ENCODE measurements around the gene UVRAG.
A peak's percentile ranks its signal among the peaks of the same experiment; 100 is the strongest.

UVRAG gene

DNA sequence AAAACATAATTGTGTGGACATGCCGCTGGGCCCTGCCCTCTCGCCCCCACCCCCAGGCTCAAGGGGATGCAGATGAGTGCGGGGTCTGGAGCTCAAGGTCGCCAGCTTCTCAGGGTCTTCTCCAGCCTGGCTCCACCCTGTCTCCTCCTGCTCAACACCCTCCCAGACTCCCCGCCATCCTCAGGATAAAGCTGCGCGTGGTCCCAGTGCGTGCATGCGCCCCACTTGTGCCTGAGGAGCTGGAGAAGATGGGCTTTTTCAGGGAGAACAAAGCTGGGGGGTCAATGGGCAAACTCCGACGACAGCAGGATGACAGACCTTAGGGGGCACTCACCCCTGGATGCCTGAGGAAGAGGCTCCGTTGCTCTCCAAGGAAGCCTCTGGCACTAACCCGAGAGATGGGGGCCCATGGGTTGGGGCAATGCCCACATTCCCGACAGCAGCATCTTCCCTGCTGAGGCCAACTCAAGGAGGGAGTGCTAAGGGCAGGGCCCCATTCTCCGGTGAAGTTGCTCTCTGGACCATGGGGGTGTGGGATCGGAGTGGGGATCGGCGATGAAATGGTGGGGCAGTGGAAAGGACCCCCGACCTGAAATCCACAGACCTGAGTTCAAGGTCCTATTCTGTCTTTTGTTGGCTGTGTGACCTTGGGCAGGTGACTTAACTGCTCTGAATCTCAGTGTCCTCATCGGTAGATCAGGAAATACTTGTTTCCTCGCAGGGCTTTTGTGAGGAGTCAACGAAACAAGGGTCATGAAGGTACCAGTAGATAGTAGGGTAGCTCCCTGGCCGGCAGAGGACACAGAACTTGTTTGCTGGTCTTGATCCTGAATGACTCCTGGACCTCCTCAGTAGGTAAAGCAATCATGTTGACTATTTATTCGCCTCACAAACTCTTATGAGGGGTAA, 343.6 kb downstream of the UVRAG start:
- DNase-seq, result no peak

GRCh38 chr11:76159303-76159937, 344.4 kb downstream of the UVRAG start:
- DNase-seq, result no peak

DNA sequence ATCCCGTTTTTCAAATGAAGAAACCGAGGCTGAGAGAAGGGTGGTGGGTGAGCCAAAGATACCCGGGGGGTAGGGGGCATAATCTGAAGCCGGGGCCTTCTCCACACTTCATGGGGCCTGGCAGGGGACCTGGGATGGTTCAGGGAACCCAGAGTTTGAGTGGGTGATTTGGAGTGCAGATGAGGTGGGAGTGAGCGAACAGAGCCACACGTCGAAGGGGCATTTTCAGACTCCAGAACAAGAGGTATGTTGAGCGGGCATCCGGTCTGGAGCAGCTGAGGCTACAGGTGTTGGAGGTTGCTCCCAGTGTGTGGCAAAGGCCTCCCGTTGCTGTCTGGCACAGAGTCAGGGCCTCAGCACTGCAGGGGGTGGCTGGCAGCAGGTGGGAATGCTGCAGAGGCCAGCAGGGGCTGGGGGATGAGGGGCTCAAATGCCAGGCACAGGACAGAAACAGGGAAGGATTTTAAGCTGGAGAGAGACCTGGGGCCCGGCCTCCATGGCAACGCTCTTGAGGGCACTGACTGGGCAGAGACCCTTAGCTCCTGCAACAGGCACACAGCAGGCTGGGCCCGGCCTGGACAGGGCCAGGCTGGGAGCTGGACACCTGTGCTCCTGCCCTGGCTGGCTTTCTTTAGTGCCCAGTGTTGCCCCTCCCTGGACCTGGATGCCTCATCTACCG, 345.1 kb downstream of the UVRAG start:
- DNase-seq, result no peak

GRCh38 chr11:76160856-76161255, 345.8 kb downstream of the UVRAG start:
- DNase-seq, result no peak

DNA sequence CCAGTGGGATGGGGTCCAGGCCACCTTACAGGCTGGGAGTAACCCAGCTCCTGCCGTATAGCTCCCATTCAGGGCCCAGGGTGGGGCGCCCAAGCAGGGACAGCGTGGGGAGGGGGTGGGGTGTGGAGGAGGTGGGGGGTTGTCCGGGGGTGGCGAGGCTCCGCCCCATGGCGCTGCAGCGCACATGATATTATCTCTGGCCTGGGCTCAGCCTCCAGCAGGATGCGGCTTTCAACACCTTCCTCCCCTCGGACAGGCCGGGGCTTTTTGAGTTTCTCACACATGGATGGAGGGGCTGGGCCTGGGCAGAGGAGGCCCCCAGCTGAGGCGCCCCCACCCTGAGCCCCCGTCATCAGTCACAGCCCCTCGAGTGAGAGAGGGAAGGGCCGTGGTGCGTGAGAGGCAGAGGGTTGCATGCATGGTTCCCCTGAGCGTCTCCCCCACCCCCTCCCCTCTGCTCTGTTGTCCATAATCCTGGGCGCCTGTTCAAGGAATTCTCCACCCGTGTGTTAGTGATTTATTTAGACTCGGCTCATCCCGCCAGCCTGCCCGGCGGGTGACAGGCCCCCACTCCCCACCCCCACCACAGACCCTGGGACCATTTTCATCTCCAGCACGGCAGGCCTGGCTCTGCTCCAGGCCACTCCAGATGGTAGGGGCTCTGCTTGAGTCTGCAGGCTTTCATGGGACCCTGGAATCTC, 346.4 kb downstream of the UVRAG start:
- DNase-seq, result no peak

GRCh38 chr11:76162336-76163288, 347.6 kb downstream of the UVRAG start:
- DNase-seq, result no peak

DNA sequence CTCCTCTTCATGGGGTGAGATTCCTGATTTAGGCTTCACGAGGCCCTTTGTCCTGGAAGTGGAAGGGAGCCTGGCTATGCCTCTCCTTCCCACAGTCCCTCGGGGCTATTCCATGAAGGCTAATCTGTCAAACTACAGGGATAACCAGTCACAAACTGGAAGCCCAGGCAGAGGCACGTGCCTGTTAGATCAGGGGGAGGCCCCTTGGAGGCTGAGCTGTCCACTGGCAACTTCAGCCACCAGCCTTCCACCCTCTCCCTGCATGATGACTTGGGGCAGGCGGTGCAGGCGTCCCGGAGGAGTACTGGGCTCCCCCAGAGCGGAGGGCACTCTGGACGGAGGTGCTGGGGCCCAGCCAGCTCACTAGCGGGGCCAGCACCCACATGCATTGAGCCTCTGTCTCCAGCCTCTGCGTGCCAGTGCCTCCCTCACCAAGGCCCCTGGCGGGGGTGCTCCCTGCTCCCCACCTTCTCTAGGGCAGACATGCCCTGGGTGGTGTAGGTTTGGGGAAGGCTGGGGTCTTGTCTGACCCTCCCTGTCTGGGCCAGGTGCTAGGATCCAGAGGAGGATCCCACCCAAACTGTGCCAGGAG, 348.4 kb downstream of the UVRAG start:
- no peak for DNase-seq

GRCh38 chr11:76164081-76164480, 349.1 kb downstream of the UVRAG start:
- DNase-seq, result no peak

GRCh38 chr11:76164861-76165751, 350.1 kb downstream of the UVRAG start:
- no peak for DNase-seq

DNA sequence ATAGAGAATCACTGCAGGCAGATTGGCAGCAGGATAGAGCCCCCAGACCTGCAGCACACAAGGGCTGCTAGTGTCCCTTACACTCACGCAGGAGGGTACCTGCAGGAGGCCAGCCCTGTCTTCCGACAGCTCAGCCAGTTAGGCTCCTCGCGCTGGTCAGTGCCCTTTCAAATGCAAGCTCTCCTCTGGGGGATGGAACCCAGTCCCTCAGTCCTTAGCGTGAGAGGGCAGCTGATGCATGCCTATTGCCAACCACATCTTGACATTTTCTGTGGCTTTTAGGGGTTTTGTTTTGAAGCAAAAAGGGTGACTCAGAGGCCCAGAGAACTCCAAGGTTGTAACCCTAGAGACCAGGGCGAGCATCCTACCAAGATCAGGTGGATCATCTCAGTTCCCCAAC, 351.3 kb downstream of the UVRAG start:
- DNase-seq, result no peak

DNA sequence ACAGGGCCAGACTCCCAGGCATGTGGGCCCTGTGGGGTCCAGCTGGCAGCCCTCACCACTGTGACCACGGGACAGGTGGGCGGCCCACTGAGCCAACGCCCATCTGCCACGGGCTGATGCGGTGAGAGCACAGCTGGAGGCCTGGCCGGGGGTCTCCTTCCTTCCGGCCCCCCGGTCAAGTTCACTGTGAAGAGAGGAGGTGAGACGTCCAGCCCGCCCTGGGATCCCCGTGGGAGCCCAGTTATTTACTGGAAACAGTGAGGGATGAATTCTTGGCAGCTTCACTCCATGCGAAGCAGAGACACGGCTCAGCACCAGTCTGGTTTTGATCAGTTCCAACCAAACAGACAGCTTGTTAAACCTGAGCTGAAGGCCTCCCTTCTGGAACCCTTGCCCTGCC, 352.6 kb downstream of the UVRAG start:
- DNase-seq, result no peak

- DNase-seq, result peak; percentile 6
Measured at GRCh38 chr11:76169473-76169896, 354.5 kb downstream of the UVRAG start.

DNA sequence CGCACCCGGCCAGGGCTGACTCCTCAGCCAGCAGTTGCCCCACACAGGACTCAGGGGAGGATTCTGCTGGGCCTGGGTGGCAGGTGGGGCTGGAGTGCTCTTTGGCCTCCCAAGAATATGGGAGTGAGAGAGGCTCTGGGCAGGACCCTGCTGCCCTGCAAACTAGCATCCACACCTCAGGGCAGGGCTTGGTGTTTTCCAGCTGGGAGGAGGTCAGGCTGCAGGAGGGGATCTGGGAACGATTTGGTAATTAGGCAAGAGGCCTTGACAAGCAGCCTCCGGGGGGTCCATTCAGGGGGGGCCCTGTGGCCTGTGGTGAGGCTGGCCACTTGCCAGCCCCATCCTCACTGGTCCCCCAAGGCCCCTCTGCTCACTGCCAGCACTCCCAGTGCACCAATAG, 355.5 kb downstream of the UVRAG start:
- DNase-seq, result no peak

GRCh38 chr11:76172583-76172982, 357.6 kb downstream of the UVRAG start:
- DNase-seq, result no peak

- no peak for DNase-seq
Measured at GRCh38 chr11:76173663-76174062, 358.7 kb downstream of the UVRAG start.

- no peak for DNase-seq
Measured at GRCh38 chr11:76174330-76174729, 359.3 kb downstream of the UVRAG start.

DNA sequence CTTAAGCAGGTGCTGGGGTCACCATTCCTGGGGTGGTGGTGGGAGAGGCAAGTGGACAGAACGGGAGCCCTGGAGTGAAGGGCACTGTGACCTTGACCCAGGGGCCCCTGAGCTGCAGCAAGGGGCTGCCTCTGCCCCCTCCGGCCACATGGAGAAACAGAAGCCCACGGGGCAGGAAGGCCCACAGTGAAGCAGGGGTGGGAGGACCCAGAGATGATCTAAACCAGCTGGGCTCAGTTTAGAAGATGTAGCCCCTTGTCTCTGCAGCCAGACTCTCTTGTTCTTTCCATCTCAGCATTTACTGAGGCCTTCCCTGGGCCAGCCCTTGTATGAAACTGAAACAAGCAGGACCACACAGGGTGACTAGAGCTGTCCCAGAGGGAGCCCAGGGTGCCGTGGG, 360.8 kb downstream of the UVRAG start:
- DNase-seq, result no peak

- DNase-seq, result no peak
Measured at GRCh38 chr11:76176463-76176862, 361.5 kb downstream of the UVRAG start.

DNA sequence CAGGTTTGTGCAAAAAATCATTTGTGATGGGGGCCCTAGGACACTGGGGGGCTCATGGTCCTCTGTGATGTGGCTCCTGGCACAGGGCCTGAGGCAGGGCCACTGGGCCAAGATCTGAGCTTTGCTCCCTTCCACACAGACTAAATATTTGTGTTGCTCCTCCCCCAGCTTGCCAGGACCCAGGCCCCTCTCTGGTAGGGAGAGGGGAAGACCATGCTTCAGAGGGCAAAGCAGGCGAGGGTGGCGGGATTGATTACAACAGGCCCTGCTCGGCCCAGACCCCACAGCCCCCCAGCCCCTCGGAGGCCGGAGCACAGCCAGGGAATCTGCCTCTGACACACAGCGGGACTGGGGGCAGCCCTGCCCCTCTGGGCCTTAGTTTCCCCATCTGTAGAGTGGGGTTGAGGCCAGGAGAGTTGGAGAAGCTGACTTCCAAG, 362.3 kb downstream of the UVRAG start:
- DNase-seq, result no peak

- DNase-seq, result no peak
Measured at GRCh38 chr11:76179147-76179546, 364.1 kb downstream of the UVRAG start.

All from kidney glomerular epithelial cell (primary cell).